K562 (cell line): ENCODE data around the gene SLC43A2. TPM values are rescaled to one million over a fixed set of nuclear protein-coding genes. Genes with fewer than 3 reads are reported as not detected.

Experiments
- ARID2 ChIP-seq: fragments of 450-650 bp; IDR thresholded peaks from 2 replicates; pipeline ENCODE4 v1.6.1; 2017; ENCODE audit warnings: antibody characterized with exemption, mild to moderate bottlenecking
- CBFA2T2 ChIP-seq: fragments of 450-650 bp; conservative IDR thresholded peaks from 2 replicates; pipeline ENCODE4 v1.6.1; 2017; ENCODE audit warnings: mild to moderate bottlenecking
- CBX5 ChIP-seq: IDR thresholded peaks from 2 replicates; pipeline ENCODE4 v1.6.1; 2014; ENCODE audit warnings: low read depth, borderline replicate concordance
- CBX8 ChIP-seq: fragments of 200-600 bp; sonication (generic); IDR thresholded peaks from 2 replicates; pipeline ENCODE4 v1.6.1; 2012; ENCODE audit warnings: borderline replicate concordance, mixed run types, low read depth, mild to moderate bottlenecking, moderate library complexity, mixed read lengths, low read length, control low read depth, inconsistent platforms; ENCODE audit not compliant: poor library complexity, severe bottlenecking; ENCODE audit errors: extremely low read depth
- CHCHD3 ChIP-seq: fragments of 250-450 bp; sonication (Bioruptor Pico); IDR thresholded peaks from 2 replicates; pipeline ENCODE4 v2.1.2; 2022; ENCODE audit warnings: mild to moderate bottlenecking
- CREB1 ChIP-seq, 2 experiments: sonication (generic) in 1 of 2; formaldehyde crosslinking in 1 of 2; IDR thresholded peaks; 2 replicates each; pipeline versions ENCODE4 v1.6.1 to v1.8.0; 2012 to 2022; ENCODE audit warnings: inconsistent platforms in 1 of 2, mild to moderate bottlenecking in 1 of 2, missing genetic modification reagents in 1 of 2, moderate library complexity in 1 of 2
- CXXC5 ChIP-seq: fragments of 250-450 bp; sonication (Bioruptor Pico); IDR thresholded peaks from 2 replicates; pipeline ENCODE4 v1.8.0; 2022; ENCODE audit warnings: inconsistent platforms, mild to moderate bottlenecking, moderate library complexity
- ELK1 ChIP-seq: sonication (generic); formaldehyde crosslinking; IDR thresholded peaks from 2 replicates; pipeline ENCODE4 v1.8.1; 2022; ENCODE audit warnings: missing genetic modification reagents
- HMG20B ChIP-seq: fragments of 250-450 bp; sonication (Bioruptor Pico); IDR thresholded peaks from 2 replicates; pipeline ENCODE4 v1.5.0; 2021; ENCODE audit warnings: mild to moderate bottlenecking
- HNRNPK ChIP-seq: fragments of 200-400 bp; formaldehyde crosslinking; IDR thresholded peaks from one replicate; pipeline ENCODE4 v1.6.1; 2018; ENCODE audit warnings: mild to moderate bottlenecking, low read depth, low read length; ENCODE audit not compliant: poor library complexity, severe bottlenecking
- HOXB6 ChIP-seq: fragments of 250-450 bp; sonication (Bioruptor Pico); IDR thresholded peaks from 2 replicates; pipeline ENCODE4 v1.5.1; 2022; ENCODE audit warnings: mild to moderate bottlenecking, borderline replicate concordance
- MAFF ChIP-seq: IDR thresholded peaks from 2 replicates; pipeline ENCODE4 v1.6.1; 2012; ENCODE audit warnings: low read length, improper control_type of control experiment
- MAFG ChIP-seq: fragments of 450-650 bp; conservative IDR thresholded peaks from 2 replicates; pipeline ENCODE4 v1.6.1; 2016; ENCODE audit warnings: missing genetic modification characterization, missing compliant biosample characterization
- MAFK ChIP-seq: IDR thresholded peaks from 2 replicates; pipeline ENCODE4 v1.6.1; 2011; ENCODE audit warnings: low read length, improper control_type of control experiment
- NBN ChIP-seq: fragments of 450-650 bp; IDR thresholded peaks from 2 replicates; pipeline ENCODE4 v1.6.1; 2016; ENCODE audit warnings: low read depth, mild to moderate bottlenecking
- OTX1 ChIP-seq: fragments of 450-650 bp; formaldehyde crosslinking; IDR thresholded peaks from 2 replicates; pipeline ENCODE4 v1.4.0; 2022; ENCODE audit warnings: mild to moderate bottlenecking
- RBM22 ChIP-seq: fragments of 200-400 bp; formaldehyde crosslinking; IDR thresholded peaks from 2 replicates; pipeline ENCODE4 v1.6.1; 2018; ENCODE audit warnings: low read length, low read depth; ENCODE audit not compliant: poor library complexity, severe bottlenecking
- RNF2 ChIP-seq: sonication (generic); IDR thresholded peaks from 2 replicates; pipeline ENCODE4 v1.6.1; 2016
- TBL1XR1 ChIP-seq, 2 experiments: IDR thresholded peaks; 2 replicates each; pipeline ENCODE4 v1.6.1; 2012; ENCODE audit warnings: improper control_type of control experiment in 2 of 2, low read length in 2 of 2, mild to moderate bottlenecking in 1 of 2
- ZNF12 ChIP-seq: sonication (generic); formaldehyde crosslinking; IDR thresholded peaks from 2 replicates; pipeline ENCODE4 v1.4.0; 2020; ENCODE audit warnings: mild to moderate bottlenecking, missing genetic modification reagents
- ZNF324 ChIP-seq: fragments of 250-450 bp; sonication (Bioruptor Pico); IDR thresholded peaks from 2 replicates; pipeline ENCODE4 v1.4.0; 2020; ENCODE audit warnings: mild to moderate bottlenecking
- ZZZ3 ChIP-seq: fragments of 450-650 bp; IDR thresholded peaks from 2 replicates; pipeline ENCODE4 v1.6.1; 2016; ENCODE audit warnings: antibody characterized with exemption, mild to moderate bottlenecking, moderate library complexity
- polyA plus RNA-seq, 8 experiments: library from polyadenylated mRNA; depleted of rRNA in 4 of 8; stranded (reverse) in 5 of 8; unstranded in 3 of 8; fragments of >200 nt; fragmentation: Nextera tagmentation in 2 of 8; fragmentation: Illumina TruSeq in 1 of 8; extraction: Ambion mirVana in 2 of 8; extraction: Trizol in 1 of 8; gene quantifications; 2 replicates each; pipeline versions ENCODE4 v1.2.1 to v1.2.3, GENCODE V29; 2011 to 2014; ENCODE audit warnings: inconsistent platforms in 1 of 8, missing spikeins in 1 of 8
- total RNA-seq, 7 experiments: library from RNA; depleted of rRNA in 6 of 7; stranded (reverse); fragments of >200 nt in 6 of 7; fragmentation: Illumina TruSeq in 2 of 7; extraction: Trizol in 2 of 7; gene quantifications; 2 replicates each; pipeline versions ENCODE4 v1.2.1 to v1.2.3, GENCODE V29; 2011 to 2021; ENCODE audit warnings: low replicate concordance in 1 of 7
- TF ChIP-seq, protein P1 (sequence below): sonication (generic); formaldehyde crosslinking; IDR thresholded peaks from 2 replicates; pipeline ENCODE4 v1.8.0; 2022; ENCODE audit warnings: missing genetic modification reagents, mild to moderate bottlenecking, borderline replicate concordance
- TF ChIP-seq, protein P2 (sequence below): IDR thresholded peaks from 2 replicates; pipeline ENCODE4 v1.6.1; 2016; ENCODE audit warnings: missing genetic modification characterization, missing compliant biosample characterization

SLC43A2 gene
- total and polyA plus RNA-seq, 9 of the 15 experiments (the other 6 are each of a cell fraction or from before 2014, with no cell fraction given): 0.03 to 10.2 (median 3.6) TPM

GRCh38 chr17:1649844-1650501 lies 21.3 kb upstream of the SLC43A2 start, which contains the start of gene RILP (continued):
- TF ChIP-seq CBX8: no peak
- TF ChIP-seq MAFG (tag): no peak
- TF ChIP-seq HOXB6 (CRISPR knock-in tag): no peak
- peak; percentile 84 for TF ChIP-seq OTX1 (CRISPR knock-in tag)
- TF ChIP-seq RNF2: peak; percentile 98
- TF ChIP-seq ELK1 (CRISPR knock-in tag): no peak
- no peak for TF ChIP-seq RBM22
- no peak for TF ChIP-seq ARID2
- no peak for TF ChIP-seq HMG20B (CRISPR knock-in tag)
- TF ChIP-seq CREB1 (IDR thresholded peaks at IDR 0.05): no peak
- TF ChIP-seq CREB1 (CRISPR knock-in tag; IDR thresholded peaks at IDR 0.05): 0 out of 2 replicates have a peak, but pooled peaks have one; percentile 50
- peak; percentile 65; the same call in 1 of the 2 replicates for TF ChIP-seq CXXC5
- no peak for TF ChIP-seq ZNF12 (CRISPR knock-in tag)
- TF ChIP-seq, protein P1, sequence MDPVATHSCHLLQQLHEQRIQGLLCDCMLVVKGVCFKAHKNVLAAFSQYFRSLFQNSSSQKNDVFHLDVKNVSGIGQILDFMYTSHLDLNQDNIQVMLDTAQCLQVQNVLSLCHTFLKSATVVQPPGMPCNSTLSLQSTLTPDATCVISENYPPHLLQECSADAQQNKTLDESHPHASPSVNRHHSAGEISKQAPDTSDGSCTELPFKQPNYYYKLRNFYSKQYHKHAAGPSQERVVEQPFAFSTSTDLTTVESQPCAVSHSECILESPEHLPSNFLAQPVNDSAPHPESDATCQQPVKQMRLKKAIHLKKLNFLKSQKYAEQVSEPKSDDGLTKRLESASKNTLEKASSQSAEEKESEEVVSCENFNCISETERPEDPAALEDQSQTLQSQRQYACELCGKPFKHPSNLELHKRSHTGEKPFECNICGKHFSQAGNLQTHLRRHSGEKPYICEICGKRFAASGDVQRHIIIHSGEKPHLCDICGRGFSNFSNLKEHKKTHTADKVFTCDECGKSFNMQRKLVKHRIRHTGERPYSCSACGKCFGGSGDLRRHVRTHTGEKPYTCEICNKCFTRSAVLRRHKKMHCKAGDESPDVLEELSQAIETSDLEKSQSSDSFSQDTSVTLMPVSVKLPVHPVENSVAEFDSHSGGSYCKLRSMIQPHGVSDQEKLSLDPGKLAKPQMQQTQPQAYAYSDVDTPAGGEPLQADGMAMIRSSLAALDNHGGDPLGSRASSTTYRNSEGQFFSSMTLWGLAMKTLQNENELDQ (CRISPR knock-in tag): no peak
- no peak for TF ChIP-seq MAFF
- TF ChIP-seq, protein P2, sequence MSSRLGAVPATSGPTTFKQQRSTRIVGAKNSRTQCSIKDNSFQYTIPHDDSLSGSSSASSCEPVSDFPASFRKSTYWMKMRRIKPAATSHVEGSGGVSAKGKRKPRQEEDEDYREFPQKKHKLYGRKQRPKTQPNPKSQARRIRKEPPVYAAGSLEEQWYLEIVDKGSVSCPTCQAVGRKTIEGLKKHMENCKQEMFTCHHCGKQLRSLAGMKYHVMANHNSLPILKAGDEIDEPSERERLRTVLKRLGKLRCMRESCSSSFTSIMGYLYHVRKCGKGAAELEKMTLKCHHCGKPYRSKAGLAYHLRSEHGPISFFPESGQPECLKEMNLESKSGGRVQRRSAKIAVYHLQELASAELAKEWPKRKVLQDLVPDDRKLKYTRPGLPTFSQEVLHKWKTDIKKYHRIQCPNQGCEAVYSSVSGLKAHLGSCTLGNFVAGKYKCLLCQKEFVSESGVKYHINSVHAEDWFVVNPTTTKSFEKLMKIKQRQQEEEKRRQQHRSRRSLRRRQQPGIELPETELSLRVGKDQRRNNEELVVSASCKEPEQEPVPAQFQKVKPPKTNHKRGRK: no peak
- peak; percentile 85 for TF ChIP-seq NBN
- no peak for TF ChIP-seq HNRNPK
- no peak for TF ChIP-seq CBX5
- TF ChIP-seq TBL1XR1 (IDR thresholded peaks at IDR 0.05; ENCODE audit: low read length in 2 of 2): peak; percentile 38 to 63; a peak in 3 of 4 replicates
- TF ChIP-seq ZNF324 (CRISPR knock-in tag): no peak
- no peak for TF ChIP-seq MAFK
- no peak for TF ChIP-seq ZZZ3
- TF ChIP-seq CBFA2T2: peak; percentile 83
- no peak for TF ChIP-seq CHCHD3 (CRISPR knock-in tag)
